Endothelial cell of hepatic sinusoid (primary cell): Measurements from ENCODE around the gene ZNF235.
"Not testable (repeated sequence)": the region's sequence is repeated elsewhere in the genome, so short reads cannot be mapped to it uniquely, and the experiment has no call there.

Source experiments
- in situ Hi-C: cut with HindIII; loops from 2 replicates; pipeline ENCODE4 v1.10.0; 2017; ENCODE audit warnings: low sequenced_read_pairs

Gene ZNF235

GRCh38 chr19:44258136-44258535, 46.7 kb downstream of the ZNF235 start:
- in situ Hi-C loops = no loop called here

DNA sequence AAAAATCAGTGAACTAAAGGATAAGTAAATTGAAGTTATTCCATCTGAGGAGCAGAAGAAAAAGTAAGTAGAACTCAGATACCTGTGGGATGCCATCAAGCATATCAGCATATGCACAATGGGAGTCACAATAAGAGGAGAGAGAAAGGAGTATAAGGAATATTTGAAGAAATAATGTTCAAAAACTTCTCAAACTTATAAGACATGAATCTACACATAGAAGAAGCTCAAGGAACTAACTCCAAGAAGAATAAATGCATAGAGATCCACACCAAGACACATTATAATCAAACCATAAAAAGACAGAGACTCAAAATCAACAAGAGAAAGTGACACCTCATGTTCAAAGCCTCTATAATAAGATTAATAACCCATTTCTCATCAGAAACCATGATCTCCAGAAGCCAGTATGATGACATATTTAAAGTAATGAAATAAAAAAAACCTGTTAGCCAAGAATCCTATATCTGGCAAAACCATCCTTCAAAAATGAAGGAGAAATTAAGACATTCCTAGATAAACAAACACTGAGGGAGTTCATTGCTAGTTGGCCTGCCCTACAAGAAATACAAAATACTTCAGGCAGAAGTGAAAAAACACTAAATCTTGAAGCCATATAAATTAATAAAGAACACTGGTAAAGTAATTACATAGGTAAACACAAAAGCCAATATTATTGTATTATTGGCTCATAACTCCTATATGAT, 49.0 kb downstream of the ZNF235 start:
- in situ Hi-C loops = no loop called here

GRCh38 chr19:44254496-44254895, 50.3 kb downstream of the ZNF235 start:
- in situ Hi-C loops = no loop called here

DNA sequence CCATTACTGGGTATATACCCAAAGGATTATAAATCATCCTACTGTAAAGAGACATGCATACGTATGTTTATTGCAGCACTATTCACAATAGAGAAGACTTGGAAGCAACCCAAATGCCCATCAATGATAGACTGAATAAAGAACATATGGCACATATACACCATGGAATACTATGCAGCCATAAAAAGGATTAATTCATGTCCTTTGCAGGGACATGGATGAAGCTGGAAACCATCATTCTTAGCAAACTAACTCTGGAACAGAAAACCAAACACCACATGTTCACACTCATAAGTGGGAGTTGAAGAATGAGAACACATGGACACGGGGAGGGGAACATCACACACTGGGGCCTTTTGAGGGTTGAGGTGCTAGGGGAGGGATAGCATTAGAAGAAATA, 51.4 kb downstream of the ZNF235 start:
- in situ Hi-C loops = not testable (repeated sequence)

GRCh38 chr19:44252332-44252731, 52.5 kb downstream of the ZNF235 start:
- in situ Hi-C loops = not testable (repeated sequence)

- in situ Hi-C loops = no loop called here
Measured at GRCh38 chr19:44236384-44236783, 68.4 kb downstream of the ZNF235 start.
